MM.1S (cell line): ENCODE data around the gene KCNQ2.

Experiments
- CTCF ChIP-seq: fragments of 300-600 bp; sonication (generic); IDR thresholded peaks from 2 replicates; pipeline ENCODE4 v1.5.1; 2016; ENCODE audit warnings: antibody characterized with exemption, low read length, mixed read lengths
- EZH2 ChIP-seq: fragments of 300-600 bp; sonication (generic); optimal IDR thresholded peaks from 2 replicates; pipeline ENCODE3; 2017; ENCODE audit warnings: low read depth, mild to moderate bottlenecking, antibody characterized with exemption, low read length, mixed read lengths

- TF ChIP-seq CTCF (no peak), EZH2 (no peak)
These were observed 68.0 kb downstream of the KCNQ2 start for GRCh38 chr20:63404129-63405085.
